Upper lobe of left lung (tissue), 4 donors: ENCODE results near the gene SRSF11.

Experiments used
- CTCF ChIP-seq, 6 experiments: fragments of 450-650 bp in 4 of 6; fragments of 200-600 bp in 2 of 6; sonication (generic) in 2 of 6; IDR thresholded peaks; one replicate each; pipeline ENCODE4 v1.5.1; 2016 to 2019; ENCODE audit warnings: antibody characterized with exemption in 6 of 6
- EP300 ChIP-seq, 4 donors: sonication (generic); formaldehyde crosslinking; IDR thresholded peaks; one replicate each; pipeline ENCODE4 v1.5.1; 2017; ENCODE audit warnings: antibody characterized with exemption in 4 of 4, control low read depth in 2 of 4
- POLR2A ChIP-seq, 4 donors: fragments of 450-650 bp; IDR thresholded peaks; one replicate each; pipeline ENCODE4 v1.5.1; 2016 to 2017; ENCODE audit warnings: antibody characterized with exemption in 4 of 4, mild to moderate bottlenecking in 2 of 4
- POLR2AphosphoS5 ChIP-seq, 2 donors: sonication (generic); formaldehyde crosslinking; IDR thresholded peaks; one replicate each; pipeline ENCODE4 v1.5.1; 2017; ENCODE audit warnings: antibody characterized with exemption in 2 of 2

GRCh38 chr1:70295749-70296148 lies 74.6 kb downstream of the SRSF11 start:
- TF ChIP-seq CTCF (IDR thresholded peaks at IDR 0.05) (no peak), POLR2A (IDR thresholded peaks at IDR 0.05) (no peak), POLR2AphosphoS5 (IDR thresholded peaks at IDR 0.05) (no peak), EP300 (IDR thresholded peaks at IDR 0.05) (no peak)
